ENCODE measurements around the gene CFAP77.

The CFAP77 gene

GRCh38 chr9:132520612-132521011 is 110.6 kb downstream of the CFAP77 start:
- DNase-seq, result no peak

- DNase-seq, result no peak
Observed at GRCh38 chr9:132525308-132526023, 115.5 kb downstream of the CFAP77 start.

GRCh38 chr9:132531195-132531594 is 121.2 kb downstream of the CFAP77 start:
- no peak for DNase-seq

GRCh38 chr9:132531710-132532570 is 121.9 kb downstream of the CFAP77 start:
- no peak for DNase-seq

- no peak for DNase-seq
Observed at GRCh38 chr9:132534832-132535231, 124.8 kb downstream of the CFAP77 start.

- no peak for DNase-seq
Observed at GRCh38 chr9:132536124-132536523, 126.1 kb downstream of the CFAP77 start.

GRCh38 chr9:132537352-132537751 is 127.3 kb downstream of the CFAP77 start:
- DNase-seq, result no peak

GRCh38 chr9:132538071-132538470 is 128.1 kb downstream of the CFAP77 start:
- DNase-seq, result no peak

- no peak for DNase-seq
Observed at GRCh38 chr9:132539096-132539495, 129.1 kb downstream of the CFAP77 start.

GRCh38 chr9:132541051-132541450 is 131.0 kb downstream of the CFAP77 start:
- DNase-seq, result no peak

- no peak for DNase-seq
Observed at GRCh38 chr9:132541870-132542830, 132.1 kb downstream of the CFAP77 start.

- DNase-seq, result no peak
Observed at GRCh38 chr9:132543251-132543650, 133.2 kb downstream of the CFAP77 start.

GRCh38 chr9:132543960-132544359 is 133.9 kb downstream of the CFAP77 start:
- no peak for DNase-seq

GRCh38 chr9:132545578-132545977 is 135.6 kb downstream of the CFAP77 start:
- DNase-seq, result no peak

- no peak for DNase-seq
Observed at GRCh38 chr9:132546148-132547051, 136.4 kb downstream of the CFAP77 start.

- DNase-seq, result no peak
Observed at GRCh38 chr9:132547052-132547431, 137.0 kb downstream of the CFAP77 start.

GRCh38 chr9:132547436-132547835 is 137.4 kb downstream of the CFAP77 start:
- DNase-seq, result no peak

GRCh38 chr9:132547976-132548730 is 138.1 kb downstream of the CFAP77 start:
- no peak for DNase-seq

GRCh38 chr9:132548751-132549640 is 139.0 kb downstream of the CFAP77 start:
- DNase-seq, result no peak

GRCh38 chr9:132551556-132551955 is 141.5 kb downstream of the CFAP77 start:
- DNase-seq, result no peak

Measured in CD4-positive, alpha-beta T cell treated with Interleukin-17A for 4 hours (primary cell).